Raji (cell line): ENCODE results near the gene KCNN2.

Source experiments
- POLR2A ChIP-seq: IDR thresholded peaks from 2 replicates; pipeline ENCODE4 v1.6.1; 2011; ENCODE audit warnings: low read depth, low read length, control low read depth; ENCODE audit not compliant: insufficient read depth

Gene KCNN2

DNA sequence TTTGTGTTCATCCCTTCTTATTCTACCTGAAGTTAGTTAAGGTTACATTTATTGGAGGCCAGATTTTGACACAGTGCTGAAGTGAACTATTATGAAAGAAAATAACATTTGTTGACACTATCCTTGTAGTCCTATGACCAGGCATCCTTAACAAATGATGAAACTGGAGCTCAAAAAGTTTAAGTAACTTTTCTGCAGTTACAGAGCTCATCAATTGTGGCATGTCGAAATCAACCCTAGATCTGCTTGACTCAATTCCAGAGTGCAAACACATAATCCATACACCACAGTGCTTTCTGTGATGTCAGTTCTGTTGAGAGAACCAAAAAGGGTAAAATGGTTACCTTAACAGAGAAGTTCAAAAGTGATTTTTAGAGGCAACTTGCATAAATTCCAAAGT lies 28.6 kb downstream of the KCNN2 start:
- TF ChIP-seq POLR2A, result no peak

DNA sequence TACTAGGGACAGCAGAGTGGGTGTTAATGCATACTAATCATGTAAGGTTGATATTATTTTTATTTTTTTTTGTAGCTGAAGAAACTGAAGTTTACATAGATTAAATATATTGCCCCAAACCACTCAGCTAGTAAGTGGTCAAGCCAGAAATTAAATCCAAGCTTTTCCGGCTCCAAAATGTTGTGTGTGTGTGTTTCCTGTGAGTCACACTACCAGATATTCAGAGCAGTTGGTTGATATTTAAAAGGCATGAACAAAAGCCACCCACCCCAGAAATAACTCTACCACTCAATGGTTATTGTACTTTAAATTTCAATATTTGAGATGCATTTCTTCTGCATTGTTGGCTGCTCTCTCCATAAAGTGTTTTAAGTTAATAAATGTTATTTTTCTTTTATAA lies 29.5 kb downstream of the KCNN2 start:
- no peak for TF ChIP-seq POLR2A

DNA sequence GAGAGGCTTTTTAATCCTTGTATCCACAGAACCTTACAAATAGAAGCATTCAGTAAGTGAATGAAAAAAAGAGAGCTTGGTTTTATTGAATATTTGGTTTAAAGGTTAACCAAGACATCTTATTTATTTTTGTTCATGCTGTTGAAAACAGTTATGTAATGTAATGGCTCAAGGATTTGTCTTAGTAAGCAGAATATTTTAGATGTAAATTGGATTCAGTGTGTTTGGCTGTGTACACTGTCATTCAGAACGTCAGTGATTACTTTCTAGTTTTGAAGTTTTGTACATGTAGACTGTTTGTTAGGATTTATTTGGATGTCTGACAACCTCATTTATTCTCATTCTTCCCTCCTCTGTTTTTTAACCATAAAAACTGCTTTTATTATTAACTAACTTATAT lies 31.3 kb downstream of the KCNN2 start:
- no peak for TF ChIP-seq POLR2A

DNA sequence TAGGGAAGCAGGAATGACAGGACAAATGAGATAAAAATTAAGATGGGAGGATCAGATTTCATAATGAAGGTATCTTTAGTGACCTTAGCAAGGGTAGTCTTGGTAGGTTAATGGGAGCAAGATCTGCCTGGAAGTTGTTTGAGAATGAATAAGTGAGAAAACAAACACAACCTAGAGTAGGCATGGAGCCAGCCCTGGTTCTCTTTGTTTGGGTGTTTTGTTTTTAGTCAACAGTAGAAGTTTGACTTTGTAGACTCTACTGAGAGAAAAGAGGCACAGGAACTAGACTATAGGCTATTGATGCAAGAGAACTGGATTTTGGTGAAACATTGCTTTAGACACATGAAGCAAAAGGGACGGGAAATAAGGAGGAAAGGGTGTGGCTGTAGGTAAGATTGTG lies 40.3 kb downstream of the KCNN2 start:
- no peak for TF ChIP-seq POLR2A

DNA sequence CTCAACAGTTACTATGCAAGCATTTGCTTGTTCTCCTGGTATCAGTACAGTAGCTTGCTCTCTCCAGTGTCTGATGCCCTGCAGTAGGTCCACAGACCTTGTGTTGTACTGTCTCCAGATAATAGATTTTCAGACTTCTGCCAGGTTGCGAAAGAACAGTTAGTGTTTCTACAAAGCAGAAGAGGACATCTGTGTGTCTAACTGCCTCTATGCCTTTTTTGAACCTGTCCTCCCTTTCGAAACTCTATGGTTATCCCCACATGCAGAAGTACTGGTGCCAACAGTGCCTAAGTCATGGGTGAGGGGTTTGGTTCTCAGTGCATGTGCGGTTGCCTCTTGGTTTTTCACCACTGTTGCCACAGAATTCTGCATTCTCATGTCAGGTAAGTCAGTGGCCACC lies 45.9 kb downstream of the KCNN2 start:
- TF ChIP-seq POLR2A, result no peak

DNA sequence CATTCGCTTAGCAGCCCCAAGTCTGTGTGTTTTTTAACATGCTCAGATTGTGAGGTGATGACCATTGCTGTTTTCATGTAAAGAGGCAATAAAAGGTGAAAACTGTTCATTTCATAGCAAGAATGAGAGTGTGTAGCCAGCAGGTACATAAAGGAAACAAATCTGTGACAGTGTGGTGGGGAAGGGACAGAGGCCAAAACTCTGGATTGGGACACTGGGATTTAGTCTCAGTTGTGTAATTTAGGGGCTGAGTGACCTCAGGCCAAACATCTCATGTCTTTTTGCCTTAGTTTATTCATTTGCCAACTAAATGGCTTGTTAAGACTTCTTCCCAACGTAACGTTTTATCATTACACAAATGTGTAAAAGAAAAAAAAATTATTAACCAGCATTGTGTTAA lies 47.0 kb downstream of the KCNN2 start:
- TF ChIP-seq POLR2A, result no peak

DNA sequence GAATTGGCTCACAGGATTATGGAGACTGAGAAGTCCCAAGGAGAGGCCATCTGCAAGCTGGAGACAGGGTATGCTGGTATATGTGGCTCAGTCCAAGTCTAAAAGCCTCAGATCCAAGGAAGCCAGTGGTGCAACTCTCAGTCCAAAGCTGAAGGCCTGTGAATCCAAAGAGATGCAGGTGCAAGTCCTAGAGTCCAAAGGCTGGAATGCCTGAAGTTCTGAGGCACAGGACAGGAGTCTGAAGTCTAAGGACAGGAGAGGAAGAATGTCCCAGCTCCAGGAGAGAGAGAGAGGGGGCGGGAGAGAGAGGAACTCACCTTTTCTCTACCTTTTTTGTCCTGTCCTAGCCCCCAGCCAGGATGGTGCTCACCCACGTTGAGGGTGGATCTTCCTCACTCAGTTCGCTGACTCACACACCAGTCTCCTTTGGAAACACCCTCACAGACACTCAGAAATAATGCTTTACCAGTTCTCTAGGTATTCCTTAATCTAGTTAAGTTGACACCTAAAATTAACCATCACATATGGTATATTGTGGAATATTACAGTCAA lies 49.6 kb downstream of the KCNN2 start:
- TF ChIP-seq POLR2A, result no peak

DNA sequence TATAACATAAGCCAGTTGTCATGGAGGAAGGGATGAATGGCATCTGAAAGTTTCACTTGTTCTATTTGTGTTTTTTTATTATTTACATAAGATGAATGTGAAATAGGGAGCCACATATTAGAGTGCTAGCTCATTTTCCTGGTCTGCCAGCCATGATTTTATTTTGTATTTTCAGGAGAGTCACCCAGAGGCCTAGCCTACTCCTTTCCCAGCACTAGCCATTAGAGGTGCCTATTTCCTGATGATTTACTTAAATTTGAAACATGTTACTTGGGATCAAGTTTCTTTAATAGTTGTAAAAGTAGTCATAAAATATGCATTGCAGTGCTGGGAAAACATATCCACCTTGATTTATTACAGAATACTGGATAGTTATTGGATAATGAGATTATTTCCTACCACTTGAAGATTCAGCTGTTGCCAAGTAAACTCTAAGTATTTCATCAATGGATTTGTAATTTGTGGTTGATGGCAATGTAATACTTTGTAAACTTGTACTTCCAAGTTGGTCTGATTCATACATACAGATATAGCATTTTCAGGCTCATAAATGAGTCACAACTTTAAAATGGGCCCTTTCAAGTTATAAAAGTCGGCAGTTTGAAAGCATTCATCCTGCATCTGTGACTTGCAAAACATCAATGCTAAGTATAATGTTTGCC lies 50.8 kb downstream of the KCNN2 start:
- no peak for TF ChIP-seq POLR2A

DNA sequence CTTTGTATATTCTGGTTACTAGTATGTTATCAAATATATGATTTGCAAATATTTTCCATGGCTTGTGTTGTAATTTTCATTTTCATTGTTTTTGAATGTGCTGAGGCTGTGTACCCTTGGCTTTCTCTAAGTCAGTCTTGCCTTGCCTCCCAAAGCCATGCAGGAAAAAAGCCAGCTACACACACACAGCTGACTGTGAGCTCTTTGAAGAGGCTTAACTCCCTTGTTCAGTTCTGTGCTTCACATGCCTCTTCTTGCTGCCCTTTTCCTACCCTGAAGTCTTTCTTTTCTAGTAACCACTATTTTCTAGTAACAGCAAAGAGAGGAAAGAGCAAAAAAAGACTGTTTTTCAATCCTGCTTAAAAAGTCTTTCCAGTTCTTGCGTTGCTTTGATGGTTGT lies 53.9 kb downstream of the KCNN2 start:
- TF ChIP-seq POLR2A, result no peak

DNA sequence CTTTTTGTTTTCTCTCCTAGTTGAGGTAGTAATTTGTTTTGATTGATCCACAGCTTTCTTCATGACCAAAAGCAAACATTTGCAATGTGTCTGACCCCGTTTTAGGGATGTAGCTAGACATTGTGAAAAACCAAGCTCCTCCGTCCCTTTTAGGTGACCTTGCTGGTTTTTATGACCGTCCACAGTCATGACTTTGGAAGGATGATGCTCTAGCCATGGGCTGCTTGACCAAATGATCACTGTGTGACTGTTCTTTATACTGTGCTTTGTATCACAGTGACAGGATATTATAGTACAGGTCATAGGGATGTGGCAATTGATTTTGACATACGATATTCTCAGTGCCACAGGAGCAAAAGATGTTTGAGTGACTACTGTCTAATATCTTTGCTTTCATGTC lies 54.4 kb downstream of the KCNN2 start:
- TF ChIP-seq POLR2A, result no peak

DNA sequence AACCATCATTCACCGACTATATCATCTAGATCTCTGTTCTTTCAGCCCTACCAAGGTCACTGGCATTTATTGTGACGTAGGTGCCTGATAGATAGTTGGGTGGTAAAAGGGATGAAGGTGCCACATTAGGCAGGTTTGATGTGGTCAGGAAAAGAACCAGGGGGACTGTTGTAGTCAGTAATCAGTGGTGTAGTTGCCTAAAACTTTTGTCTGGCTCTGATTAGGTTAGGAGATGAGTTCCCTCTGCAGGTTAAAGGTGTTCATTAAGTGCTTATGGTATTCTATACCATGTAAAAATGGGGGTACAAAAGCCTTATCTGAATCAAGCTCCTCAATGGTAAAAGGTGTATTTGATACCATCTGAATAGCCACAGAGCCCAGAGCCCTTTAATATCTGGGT lies 55.6 kb downstream of the KCNN2 start:
- no peak for TF ChIP-seq POLR2A

DNA sequence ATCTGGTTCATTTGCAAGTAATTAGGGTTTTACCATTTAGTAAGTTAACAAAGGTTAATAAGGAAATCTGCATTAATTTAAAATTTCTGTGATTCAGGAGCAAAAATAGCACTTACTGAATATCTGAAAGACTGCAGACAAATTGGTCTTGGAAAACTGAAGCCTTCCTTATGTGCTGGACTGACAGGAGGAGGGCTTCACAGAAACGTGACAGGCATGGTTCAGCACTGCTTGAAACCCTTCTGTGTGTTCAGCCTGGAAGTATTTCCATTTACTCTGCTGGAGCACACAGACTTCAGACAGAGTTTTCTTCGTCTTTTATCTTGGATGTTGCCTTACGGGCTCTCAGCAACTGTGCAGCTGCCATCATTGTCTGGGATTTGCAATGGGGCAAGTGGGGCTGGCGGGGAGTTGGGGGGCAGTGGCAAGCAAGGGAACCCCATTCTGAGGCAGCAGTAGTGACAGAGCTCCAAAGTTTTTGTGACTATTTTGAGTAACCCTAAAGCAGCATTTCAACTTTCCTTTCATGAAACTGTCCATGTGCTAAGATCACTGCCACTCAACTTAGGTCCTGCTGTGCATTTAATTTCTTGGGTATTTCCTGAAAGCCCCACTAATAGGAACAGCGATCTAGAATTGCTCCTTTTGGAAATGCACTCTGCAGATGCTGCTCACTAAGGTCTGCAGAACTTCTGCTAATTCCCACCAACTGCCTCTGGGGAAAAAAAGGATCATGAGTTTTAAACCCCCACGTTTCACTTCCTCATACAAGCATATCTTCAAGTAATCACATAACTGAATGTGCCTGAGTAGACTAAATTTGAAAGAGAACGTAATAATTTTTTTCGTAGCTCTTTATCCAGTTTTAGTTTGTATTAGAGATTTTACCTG lies 56.6 kb downstream of the KCNN2 start:
- TF ChIP-seq POLR2A, result no peak

DNA sequence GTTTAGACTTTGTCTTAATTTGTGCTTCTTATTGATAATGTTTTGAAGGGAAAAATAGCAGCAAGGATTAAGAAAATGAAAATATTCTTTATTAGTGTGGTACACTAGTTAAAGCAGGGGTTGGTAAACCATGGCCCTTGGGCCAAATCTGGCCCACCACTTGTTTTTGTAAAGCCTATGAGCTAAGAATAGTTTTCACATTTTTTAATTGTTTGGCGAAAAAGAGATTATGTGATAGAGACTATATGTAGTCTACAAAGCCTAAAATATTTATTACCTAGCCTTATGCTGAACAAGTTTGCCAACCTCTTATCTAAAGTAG lies 57.2 kb downstream of the KCNN2 start:
- TF ChIP-seq POLR2A, result no peak

DNA sequence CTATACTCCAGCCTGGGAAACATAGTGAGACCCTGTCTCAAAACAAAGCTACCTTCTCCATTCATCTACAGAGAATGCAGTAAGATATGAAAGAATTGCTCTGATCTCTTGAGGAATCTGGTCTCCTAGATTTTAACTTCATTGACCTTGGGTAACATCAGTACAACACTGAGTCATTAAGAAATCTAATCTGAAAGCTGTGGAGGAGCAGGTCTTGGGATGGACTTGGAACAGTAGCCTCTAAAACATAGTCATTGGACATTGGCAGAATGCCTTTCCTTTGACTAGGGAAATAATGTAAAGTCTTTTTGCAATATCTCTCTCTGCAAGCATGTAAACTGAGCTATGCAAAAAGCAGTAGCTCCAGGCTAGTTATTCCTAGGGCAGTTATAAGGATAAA lies 58.1 kb downstream of the KCNN2 start:
- TF ChIP-seq POLR2A, result no peak

DNA sequence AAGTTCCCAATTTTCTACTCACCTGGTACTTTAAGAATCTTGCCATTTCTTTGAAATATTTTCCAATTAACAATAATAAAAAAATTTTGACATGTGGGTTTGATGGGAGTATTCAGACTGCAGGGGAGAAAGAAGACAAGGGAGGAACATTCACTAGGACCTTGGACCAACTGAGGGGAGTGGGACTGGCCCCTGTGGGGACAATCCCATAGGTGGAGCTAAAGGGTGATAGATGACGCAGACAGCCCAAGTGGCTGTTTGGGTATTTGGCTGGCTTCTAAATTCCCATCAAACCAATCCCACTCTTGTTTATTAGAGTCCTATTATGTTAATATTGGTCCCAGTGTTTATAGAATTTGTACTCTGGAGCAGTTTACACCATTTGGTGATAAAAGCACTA lies 65.3 kb downstream of the KCNN2 start:
- no peak for TF ChIP-seq POLR2A

DNA sequence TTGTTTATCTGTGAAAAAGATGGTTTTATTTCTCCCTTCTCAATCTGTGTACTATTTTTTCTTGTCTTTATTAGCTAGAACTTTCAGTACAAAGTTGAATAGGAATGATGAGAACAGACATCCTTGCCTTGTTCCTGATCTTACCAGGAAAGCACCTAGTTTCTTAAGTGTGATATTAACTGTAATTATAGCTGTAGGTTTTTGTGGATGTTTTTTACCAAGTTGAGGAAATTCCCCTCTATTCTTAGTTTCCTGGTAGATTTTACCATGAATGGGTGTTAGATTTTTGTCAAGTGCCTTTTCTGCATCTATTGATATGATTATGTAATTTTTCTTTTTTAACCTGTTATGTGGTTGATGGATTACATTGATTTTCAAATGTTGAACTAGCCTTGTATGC lies 68.7 kb downstream of the KCNN2 start:
- TF ChIP-seq POLR2A, result no peak
